Measurements from ENCODE around the gene CNOT6L. TPM values are rescaled to one million over a fixed set of nuclear protein-coding genes. Genes with fewer than 3 reads are reported as not detected.

CNOT6L gene
- total RNA-seq, 1 experiment from 2014 or later: 29.4 TPM

DNA sequence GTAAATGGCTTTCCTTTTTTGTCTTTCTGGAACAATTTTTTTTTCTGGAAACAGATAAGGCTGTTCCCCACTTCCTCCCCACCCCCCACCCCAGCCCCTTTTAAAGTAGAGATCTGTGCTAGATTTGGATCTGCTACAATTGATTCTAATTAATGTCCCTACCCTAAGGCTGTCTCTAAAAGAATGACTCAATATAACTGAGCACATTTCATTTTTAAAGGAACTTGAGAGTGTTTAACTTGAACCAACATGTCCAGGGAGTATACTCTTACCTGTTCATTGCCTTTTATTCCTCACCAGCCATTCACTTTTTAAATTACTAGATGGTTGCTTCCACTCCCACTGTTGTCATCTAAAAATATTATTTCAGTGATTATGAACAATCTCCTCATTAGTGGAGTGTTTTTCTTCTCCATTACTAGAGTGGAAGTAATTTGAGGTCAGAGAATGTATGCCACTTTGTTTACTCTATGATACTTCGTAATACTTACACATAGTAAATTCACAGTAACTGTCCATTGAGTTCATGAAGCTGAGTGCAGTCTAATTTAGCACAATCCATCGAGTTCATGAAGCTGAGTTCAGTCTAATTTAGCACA is 14.1 kb upstream of the CNOT6L start:
- DNase-seq (ENCODE audit: low read depth, low spot score) (no peak), ATAC-seq (no peak)
- RAD21 ChIA-PET (ENCODE audit: low non-redundant PET in 1 of 2, low total read pairs in 2 of 2, uncharacterized antibody in 2 of 2, unreplicated experiment in 2 of 2): no interaction called here
- no peak overlapping the region for H3K4me2 ChIP-seq (ENCODE audit: low read length)
- no TSS peak for BruUV-seq (replicated peaks)
- H3K36me3 ChIP-seq (ENCODE audit: control insufficient read depth in 1 of 2, insufficient read depth in 2 of 2, low read length in 2 of 2): no peaks in the 10 kb centered on the region
- H3K27me3 ChIP-seq (ENCODE audit: insufficient read depth, low read length): no peaks in the 10 kb centered on the region
- no peaks in the 10 kb centered on the region for H3K79me2 ChIP-seq (ENCODE audit: insufficient read depth, low read length)
- CTCF ChIA-PET: no interaction called here
- TF ChIP-seq POLR2A (IDR thresholded peaks at IDR 0.05; ENCODE audit: borderline replicate concordance, extremely low read depth, insufficient read depth, insufficient read length): no peak
- TF ChIP-seq ZFX (IDR thresholded peaks at IDR 0.05): no peak
- no peak for TF ChIP-seq FOSL1 (IDR thresholded peaks at IDR 0.05; ENCODE audit: low read depth)
- TF ChIP-seq YY1 (IDR thresholded peaks at IDR 0.05; ENCODE audit: extremely low read depth, insufficient replicate concordance, low read depth, low read length): no peak
- no peak for TF ChIP-seq ELF1 (IDR thresholded peaks at IDR 0.05; ENCODE audit: borderline replicate concordance, low read depth)
- TF ChIP-seq, protein P1, sequence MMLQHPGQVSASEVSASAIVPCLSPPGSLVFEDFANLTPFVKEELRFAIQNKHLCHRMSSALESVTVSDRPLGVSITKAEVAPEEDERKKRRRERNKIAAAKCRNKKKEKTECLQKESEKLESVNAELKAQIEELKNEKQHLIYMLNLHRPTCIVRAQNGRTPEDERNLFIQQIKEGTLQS (IDR thresholded peaks at IDR 0.05): no peak
- no peak for TF ChIP-seq EGR1 (IDR thresholded peaks at IDR 0.05; ENCODE audit: low read depth)
- TF ChIP-seq TCF7L2 (IDR thresholded peaks at IDR 0.05; ENCODE audit: borderline replicate concordance, extremely low read depth, insufficient read depth, insufficient read length): no peak
- TF ChIP-seq ZBTB33 (IDR thresholded peaks at IDR 0.05; ENCODE audit: extremely low read depth, insufficient replicate concordance, low read length): no peak
- no peak for TF ChIP-seq JUND (IDR thresholded peaks at IDR 0.05)
- no peak for TF ChIP-seq CTCF (IDR thresholded peaks at IDR 0.05 in 2 of 3, conservative IDR thresholded peaks at IDR 0.05 in 1 of 3; ENCODE audit: borderline replicate concordance in 1 of 3, insufficient read depth in 1 of 3, low read depth in 2 of 3, low read length in 2 of 3)
- POLR2A ChIA-PET: no interaction called here
- H3K9me3 ChIP-seq (ENCODE audit: control insufficient read depth in 1 of 2, insufficient read depth in 1 of 2, low read depth in 1 of 2, low read length in 2 of 2): no peaks in the 10 kb centered on the region
- H4K20me1 ChIP-seq (ENCODE audit: insufficient read depth): no peaks in the 10 kb centered on the region
- H3K4me3 ChIP-seq (replicated peaks in 1 of 2; ENCODE audit: low read depth in 1 of 2, low read length in 2 of 2): no peak overlapping the region
- H3K9me2 ChIP-seq (ENCODE audit: insufficient read depth): no peaks in the 10 kb centered on the region
- intact Hi-C loops (cut with micrococcal nuclease): no loop called here
- H3K4me1 ChIP-seq (ENCODE audit: control insufficient read depth in 1 of 2, insufficient read depth in 2 of 2, low read length in 2 of 2): no peaks in the 10 kb centered on the region
- H3K9ac ChIP-seq (ENCODE audit: low read length): no peak overlapping the region
- no peak overlapping the region for H2AFZ ChIP-seq (ENCODE audit: low read depth, low read length, poor library complexity, severe bottlenecking)
- no peak overlapping the region for H3K27ac ChIP-seq (ENCODE audit: low read depth, low read length)

All from HCT116 (cell line).